HepG2 (cell line): Measurements from ENCODE around the gene BMPR1B.

Source experiments
- MEIS1 ChIP-seq: sonication (generic); formaldehyde crosslinking; IDR thresholded peaks from 2 replicates; pipeline ENCODE4 v1.9.0; 2021; ENCODE audit warnings: mild to moderate bottlenecking, missing genetic modification reagents, moderate library complexity, borderline replicate concordance
- NFYB ChIP-seq: sonication (generic); formaldehyde crosslinking; IDR thresholded peaks from 2 replicates; pipeline ENCODE4 v1.4.0; 2020; ENCODE audit warnings: missing genetic modification reagents
- RARA ChIP-seq: IDR thresholded peaks from 2 replicates; pipeline ENCODE4 v1.6.1; 2016; ENCODE audit warnings: missing genetic modification reagents, missing compliant biosample characterization
- RFX5 ChIP-seq: IDR thresholded peaks from 2 replicates; pipeline ENCODE4 v1.6.1; 2011; ENCODE audit warnings: low read depth, low read length, improper control_type of control experiment
- ZNF263 ChIP-seq: sonication (generic); formaldehyde crosslinking; IDR thresholded peaks from 2 replicates; pipeline ENCODE4 v1.4.0; 2020; ENCODE audit warnings: missing genetic modification reagents
- ZNF780A ChIP-seq: sonication (generic); formaldehyde crosslinking; IDR thresholded peaks from 2 replicates; pipeline ENCODE4 v1.8.0; 2022; ENCODE audit warnings: mild to moderate bottlenecking, missing genetic modification reagents, moderate library complexity
- TF ChIP-seq, protein P1 (sequence below): sonication (generic); formaldehyde crosslinking; IDR thresholded peaks from 2 replicates; pipeline ENCODE4 v1.5.0; 2020; ENCODE audit warnings: mild to moderate bottlenecking, missing genetic modification reagents, moderate library complexity
- TF ChIP-seq, protein P2 (sequence below): sonication (generic); formaldehyde crosslinking; IDR thresholded peaks from 2 replicates; pipeline ENCODE4 v1.4.0; 2020; ENCODE audit warnings: missing genetic modification reagents

DNA sequence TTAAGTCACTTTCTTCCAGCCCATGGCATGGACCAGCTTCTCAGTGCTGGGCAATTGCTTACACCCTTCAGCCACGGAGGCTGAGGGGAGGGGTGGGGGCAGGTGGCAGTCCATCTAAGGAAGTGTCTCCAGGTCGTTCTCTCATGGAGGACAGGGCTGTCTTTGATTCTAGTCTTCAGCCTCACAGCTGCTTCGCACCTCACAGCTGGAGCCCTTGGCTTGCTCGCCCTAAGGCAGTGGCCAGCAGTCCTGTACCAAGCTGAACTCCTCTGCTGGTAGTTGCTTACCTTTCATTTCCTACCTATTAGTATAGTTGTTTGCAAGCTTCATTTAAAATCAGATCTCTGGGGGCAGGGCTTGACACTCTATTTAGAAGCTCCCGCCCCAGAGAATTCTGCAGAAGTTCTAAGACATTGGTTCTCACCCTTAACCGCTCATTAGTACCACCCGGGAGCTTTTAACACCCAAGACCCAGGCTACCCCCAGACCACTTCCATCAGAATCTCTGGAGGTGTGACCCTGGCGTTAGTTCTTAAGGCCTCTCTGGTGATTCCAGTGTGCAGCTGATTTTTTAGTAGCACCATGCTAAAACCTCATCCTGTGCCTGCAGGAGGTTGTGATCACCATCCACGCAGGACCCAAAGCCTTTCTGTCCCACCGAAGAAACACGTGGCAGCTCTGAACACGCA lies 404.2 kb downstream of the BMPR1B start:
- TF ChIP-seq RARA (CRISPR knock-in tag) (no peak), ZNF780A (CRISPR knock-in tag) (no peak), RFX5 (no peak), ZNF263 (CRISPR knock-in tag) (no peak), NFYB (no peak), MEIS1 (CRISPR knock-in tag) (no peak)
- TF ChIP-seq, protein P1, sequence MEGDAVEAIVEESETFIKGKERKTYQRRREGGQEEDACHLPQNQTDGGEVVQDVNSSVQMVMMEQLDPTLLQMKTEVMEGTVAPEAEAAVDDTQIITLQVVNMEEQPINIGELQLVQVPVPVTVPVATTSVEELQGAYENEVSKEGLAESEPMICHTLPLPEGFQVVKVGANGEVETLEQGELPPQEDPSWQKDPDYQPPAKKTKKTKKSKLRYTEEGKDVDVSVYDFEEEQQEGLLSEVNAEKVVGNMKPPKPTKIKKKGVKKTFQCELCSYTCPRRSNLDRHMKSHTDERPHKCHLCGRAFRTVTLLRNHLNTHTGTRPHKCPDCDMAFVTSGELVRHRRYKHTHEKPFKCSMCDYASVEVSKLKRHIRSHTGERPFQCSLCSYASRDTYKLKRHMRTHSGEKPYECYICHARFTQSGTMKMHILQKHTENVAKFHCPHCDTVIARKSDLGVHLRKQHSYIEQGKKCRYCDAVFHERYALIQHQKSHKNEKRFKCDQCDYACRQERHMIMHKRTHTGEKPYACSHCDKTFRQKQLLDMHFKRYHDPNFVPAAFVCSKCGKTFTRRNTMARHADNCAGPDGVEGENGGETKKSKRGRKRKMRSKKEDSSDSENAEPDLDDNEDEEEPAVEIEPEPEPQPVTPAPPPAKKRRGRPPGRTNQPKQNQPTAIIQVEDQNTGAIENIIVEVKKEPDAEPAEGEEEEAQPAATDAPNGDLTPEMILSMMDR, result no peak
- TF ChIP-seq, protein P2, sequence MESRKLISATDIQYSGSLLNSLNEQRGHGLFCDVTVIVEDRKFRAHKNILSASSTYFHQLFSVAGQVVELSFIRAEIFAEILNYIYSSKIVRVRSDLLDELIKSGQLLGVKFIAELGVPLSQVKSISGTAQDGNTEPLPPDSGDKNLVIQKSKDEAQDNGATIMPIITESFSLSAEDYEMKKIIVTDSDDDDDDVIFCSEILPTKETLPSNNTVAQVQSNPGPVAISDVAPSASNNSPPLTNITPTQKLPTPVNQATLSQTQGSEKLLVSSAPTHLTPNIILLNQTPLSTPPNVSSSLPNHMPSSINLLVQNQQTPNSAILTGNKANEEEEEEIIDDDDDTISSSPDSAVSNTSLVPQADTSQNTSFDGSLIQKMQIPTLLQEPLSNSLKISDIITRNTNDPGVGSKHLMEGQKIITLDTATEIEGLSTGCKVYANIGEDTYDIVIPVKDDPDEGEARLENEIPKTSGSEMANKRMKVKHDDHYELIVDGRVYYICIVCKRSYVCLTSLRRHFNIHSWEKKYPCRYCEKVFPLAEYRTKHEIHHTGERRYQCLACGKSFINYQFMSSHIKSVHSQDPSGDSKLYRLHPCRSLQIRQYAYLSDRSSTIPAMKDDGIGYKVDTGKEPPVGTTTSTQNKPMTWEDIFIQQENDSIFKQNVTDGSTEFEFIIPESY (CRISPR knock-in tag), result no peak
